ENCODE results near the gene SUPT20HL1.

SUPT20HL1 gene

DNA sequence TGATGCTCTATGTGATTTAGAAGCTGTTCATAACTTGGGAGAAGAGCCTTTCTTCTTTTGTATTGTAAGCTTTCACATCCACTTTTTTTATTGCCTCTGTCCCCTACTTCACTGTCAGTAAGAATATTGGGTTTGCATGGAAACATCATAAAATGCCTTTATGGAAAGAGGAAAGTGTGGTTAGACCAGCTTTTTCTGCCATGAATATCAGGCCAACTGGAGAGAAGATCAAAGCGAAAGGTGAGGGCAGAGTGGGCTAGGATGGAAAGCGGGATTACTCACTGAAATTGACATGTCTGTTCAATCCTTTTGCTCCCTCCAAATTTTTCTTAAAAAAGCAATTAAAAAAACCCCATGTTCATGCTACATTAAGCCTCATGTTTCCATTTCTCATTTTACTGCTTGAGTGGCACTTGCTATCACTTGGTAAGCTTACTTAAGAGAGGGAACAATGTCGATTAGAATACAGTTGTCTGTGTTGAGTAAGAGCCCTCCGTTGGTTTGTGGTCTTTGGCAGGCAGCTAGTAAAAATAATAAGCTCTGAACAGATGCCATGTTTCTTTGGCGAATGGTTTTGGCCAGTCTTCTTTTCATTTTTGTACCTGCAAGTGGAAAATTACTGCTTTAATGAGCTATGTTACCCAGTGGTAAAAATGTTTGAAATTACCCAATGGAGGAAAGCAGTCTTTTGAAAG, 35.9 kb downstream of the SUPT20HL1 start:
- Histone ChIP-seq H3K79me2 (ENCODE audit: control insufficient read depth, insufficient read depth, low read length, unreplicated experiment) (no peaks in the 10 kb centered on the region), H3K27ac (ENCODE audit: low read depth, low read length) (no peak overlapping the region), H3K27me3 (ENCODE audit: insufficient read depth, low read length) (peaks cover 33% of the 10 kb centered on the region), H2AFZ (ENCODE audit: low read length, unreplicated experiment) (no peak overlapping the region), H3K4me1 (ENCODE audit: control insufficient read depth, insufficient read depth, low read length, unreplicated experiment) (peaks cover 13% of the 10 kb centered on the region), H3K36me3 (ENCODE audit: insufficient read depth, low read length) (no peaks in the 10 kb centered on the region), H3K4me3 (ENCODE audit: low read depth, low read length) (no peak overlapping the region)

DNA sequence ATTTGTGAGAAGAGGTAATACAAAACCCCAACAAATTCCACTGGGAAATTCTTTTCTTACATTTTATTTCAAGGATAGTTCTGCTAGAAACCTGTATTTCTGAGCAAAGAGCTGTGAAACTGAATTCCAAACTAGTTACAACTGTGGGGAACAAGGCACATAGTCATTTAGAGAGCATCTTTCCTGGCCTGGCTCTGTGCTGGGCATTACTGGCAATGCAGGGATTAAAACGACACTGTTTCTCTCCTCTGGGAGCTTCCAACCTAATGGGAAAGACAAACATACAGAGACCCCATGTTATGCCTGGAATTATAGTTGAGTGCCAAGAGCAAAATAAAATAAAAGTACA, 36.5 kb downstream of the SUPT20HL1 start:
- Histone ChIP-seq H3K27ac (ENCODE audit: low read depth, low read length) (no peak overlapping the region), H3K79me2 (ENCODE audit: control insufficient read depth, insufficient read depth, low read length, unreplicated experiment) (no peaks in the 10 kb centered on the region), H3K27me3 (ENCODE audit: insufficient read depth, low read length) (peaks cover 27% of the 10 kb centered on the region), H3K4me3 (ENCODE audit: low read depth, low read length) (no peak overlapping the region), H3K36me3 (ENCODE audit: insufficient read depth, low read length) (no peaks in the 10 kb centered on the region), H3K4me1 (ENCODE audit: control insufficient read depth, insufficient read depth, low read length, unreplicated experiment) (peaks cover 13% of the 10 kb centered on the region), H2AFZ (ENCODE audit: low read length, unreplicated experiment) (no peak overlapping the region)

DNA sequence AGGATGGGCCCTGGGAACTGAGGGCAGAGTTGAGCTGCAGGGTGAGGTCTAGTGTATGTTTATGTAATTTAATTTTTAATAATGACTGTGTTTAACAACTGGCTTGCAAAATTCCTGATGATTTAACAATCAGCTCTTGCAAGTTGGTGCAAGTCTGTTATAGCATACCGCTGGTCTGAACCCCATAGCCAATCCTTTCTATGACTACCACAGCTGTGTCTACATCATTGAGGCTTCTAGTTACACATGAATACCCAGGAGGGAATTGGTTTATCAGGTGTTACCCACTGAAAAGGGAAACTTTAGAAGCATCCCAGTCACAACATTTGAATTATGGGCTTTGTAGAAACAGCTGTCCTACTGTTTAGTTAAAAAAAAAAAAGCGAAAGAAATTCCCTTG, 38.3 kb downstream of the SUPT20HL1 start:
- H3K36me3 ChIP-seq (ENCODE audit: insufficient read depth, low read length), result no peaks in the 10 kb centered on the region
- H2AFZ ChIP-seq (ENCODE audit: low read length, unreplicated experiment), result no peak overlapping the region
- no peaks in the 10 kb centered on the region for H3K79me2 ChIP-seq (ENCODE audit: control insufficient read depth, insufficient read depth, low read length, unreplicated experiment)
- peaks cover 13% of the 10 kb centered on the region for H3K4me1 ChIP-seq (ENCODE audit: control insufficient read depth, insufficient read depth, low read length, unreplicated experiment)
- peaks cover 16% of the 10 kb centered on the region; the same call in 1 of the 2 replicates for H3K27me3 ChIP-seq (ENCODE audit: insufficient read depth, low read length)
- no peak overlapping the region for H3K27ac ChIP-seq (ENCODE audit: low read depth, low read length)
- H3K4me3 ChIP-seq (ENCODE audit: low read depth, low read length), result no peak overlapping the region

DNA sequence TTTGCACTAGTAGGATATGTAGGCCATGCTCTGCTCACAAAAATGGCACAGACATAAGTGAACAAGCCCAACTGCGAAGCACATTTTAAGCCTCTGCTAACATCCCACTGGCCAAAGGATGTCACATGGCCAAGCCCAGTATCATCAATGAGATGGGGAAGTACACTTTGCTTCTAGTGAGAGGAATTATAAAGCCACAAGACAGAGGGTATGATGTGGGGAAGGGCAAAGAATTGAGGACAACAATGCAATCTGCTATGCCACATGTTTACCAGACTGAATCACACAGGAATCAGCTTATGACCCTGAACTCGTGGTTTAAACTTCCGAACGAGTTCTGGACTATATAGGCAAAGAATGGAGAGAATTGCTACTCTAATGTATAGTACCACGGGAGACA, 39.1 kb downstream of the SUPT20HL1 start:
- Histone ChIP-seq H3K4me3 (ENCODE audit: low read depth, low read length) (no peak overlapping the region), H3K79me2 (ENCODE audit: control insufficient read depth, insufficient read depth, low read length, unreplicated experiment) (no peaks in the 10 kb centered on the region), H3K27ac (ENCODE audit: low read depth, low read length) (no peak overlapping the region), H2AFZ (ENCODE audit: low read length, unreplicated experiment) (no peak overlapping the region), H3K4me1 (ENCODE audit: control insufficient read depth, insufficient read depth, low read length, unreplicated experiment) (peaks cover 13% of the 10 kb centered on the region), H3K36me3 (ENCODE audit: insufficient read depth, low read length) (no peaks in the 10 kb centered on the region), H3K27me3 (ENCODE audit: insufficient read depth, low read length) (peaks cover 19% of the 10 kb centered on the region; the same call in 1 of the 2 replicates)

DNA sequence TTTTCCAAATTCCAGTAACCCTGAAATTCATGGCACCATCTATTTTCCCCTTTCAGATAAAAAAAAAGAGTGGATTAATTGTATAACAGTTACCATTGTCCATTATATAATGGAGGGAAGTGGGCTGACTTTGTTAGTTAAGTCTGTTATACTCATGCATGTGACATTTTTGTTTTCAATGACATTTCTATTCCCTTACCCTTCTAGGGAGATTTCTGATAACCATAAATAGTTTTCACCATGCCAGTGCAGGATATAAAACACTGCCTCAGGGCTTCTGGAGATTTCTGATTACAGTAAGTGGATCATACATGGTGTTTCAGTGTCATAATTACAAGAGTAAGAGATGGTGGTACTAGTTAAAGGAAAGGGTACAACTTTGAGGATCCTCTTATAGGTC, 45.5 kb downstream of the SUPT20HL1 start:
- Histone ChIP-seq H3K4me3 (ENCODE audit: low read depth, low read length) (no peak overlapping the region), H3K36me3 (ENCODE audit: insufficient read depth, low read length) (no peaks in the 10 kb centered on the region), H3K27me3 (ENCODE audit: insufficient read depth, low read length) (peaks cover 42% of the 10 kb centered on the region), H2AFZ (ENCODE audit: low read length, unreplicated experiment) (no peak overlapping the region), H3K79me2 (ENCODE audit: control insufficient read depth, insufficient read depth, low read length, unreplicated experiment) (no peaks in the 10 kb centered on the region), H3K4me1 (ENCODE audit: control insufficient read depth, insufficient read depth, low read length, unreplicated experiment) (no peaks in the 10 kb centered on the region), H3K27ac (ENCODE audit: low read depth, low read length) (no peak overlapping the region)

Measured in ACC112 (cell line).